ENCODE measurements around the gene STIM1.
"Not testable (repeated sequence)": the region's sequence is repeated elsewhere in the genome, so short reads cannot be mapped to it uniquely, and the experiment has no call there.

STIM1 gene

DNA sequence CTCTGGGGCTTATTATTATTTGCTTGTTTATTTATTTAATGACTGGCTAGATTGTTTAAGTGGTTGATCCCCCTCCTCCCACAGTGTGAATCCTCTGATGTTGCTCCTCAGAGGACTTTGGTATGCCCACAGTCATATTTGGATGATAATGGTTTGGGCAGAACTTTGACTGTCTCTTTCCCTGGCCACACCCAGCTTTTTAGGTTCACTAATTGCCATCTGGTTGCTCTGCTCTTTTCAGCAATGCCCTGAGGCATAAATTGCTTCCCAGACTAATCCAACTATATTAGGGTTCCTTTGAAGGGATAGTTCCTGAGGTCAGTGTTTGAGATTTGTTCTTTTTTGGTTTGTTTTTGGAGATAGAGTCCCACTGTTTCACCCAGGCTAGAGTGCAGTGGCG lies 139.8 kb downstream of the STIM1 start:
- no peak overlapping the region for H3K4me3 ChIP-seq (ENCODE audit: insufficient read depth, low read length, poor library complexity, severe bottlenecking)
- H3K4me2 ChIP-seq (ENCODE audit: low read depth, low read length, poor library complexity, severe bottlenecking): no peak overlapping the region
- no peak overlapping the region for H3K9ac ChIP-seq (ENCODE audit: low read length)
- no peaks in the 10 kb centered on the region for H4K20me1 ChIP-seq (ENCODE audit: low read depth, low read length)
- no peaks in the 10 kb centered on the region for H3K36me3 ChIP-seq (ENCODE audit: low read length)
- H3F3A ChIP-seq (ENCODE audit: insufficient read depth): no peaks in the 10 kb centered on the region
- H3K9me2 ChIP-seq (replicated peaks; ENCODE audit: insufficient read depth, low read length): no peaks in the 10 kb centered on the region
- H3K27ac ChIP-seq (ENCODE audit: low read depth, low read length): no peak overlapping the region
- peaks cover 2% of the 10 kb centered on the region; the same call in 1 of the 2 replicates for H3K9me3 ChIP-seq (ENCODE audit: insufficient read depth, low read length)
- H3K79me2 ChIP-seq (ENCODE audit: insufficient read depth, low read length): no peaks in the 10 kb centered on the region
- no peak for TF ChIP-seq EZH2phosphoT487 (conservative IDR thresholded peaks at IDR 0.05; ENCODE audit: low read length)
- no peak for TF ChIP-seq CTCF (IDR thresholded peaks at IDR 0.05; ENCODE audit: insufficient read depth, low read length, poor library complexity, severe bottlenecking)
- no peaks in the 10 kb centered on the region for H3K27me3 ChIP-seq (ENCODE audit: low read length)
- no peak overlapping the region for H2AFZ ChIP-seq (ENCODE audit: low read depth, low read length, severe bottlenecking)

- no peaks in the 10 kb centered on the region for H3K79me2 ChIP-seq (ENCODE audit: insufficient read depth, low read length)
- no peak for TF ChIP-seq EZH2phosphoT487 (conservative IDR thresholded peaks at IDR 0.05; ENCODE audit: low read length)
- no peak for TF ChIP-seq CTCF (IDR thresholded peaks at IDR 0.05; ENCODE audit: insufficient read depth, low read length, poor library complexity, severe bottlenecking)
- no peak overlapping the region for H3K4me2 ChIP-seq (ENCODE audit: low read depth, low read length, poor library complexity, severe bottlenecking)
- no peaks in the 10 kb centered on the region for H3K27me3 ChIP-seq (ENCODE audit: low read length)
- H3F3A ChIP-seq (ENCODE audit: insufficient read depth): no peaks in the 10 kb centered on the region
- no peak overlapping the region for H2AFZ ChIP-seq (ENCODE audit: low read depth, low read length, severe bottlenecking)
- no peak overlapping the region for H3K4me3 ChIP-seq (ENCODE audit: insufficient read depth, low read length, poor library complexity, severe bottlenecking)
- no peaks in the 10 kb centered on the region for H4K20me1 ChIP-seq (ENCODE audit: low read depth, low read length)
- no peak overlapping the region for H3K9ac ChIP-seq (ENCODE audit: low read length)
- no peak overlapping the region for H3K27ac ChIP-seq (ENCODE audit: low read depth, low read length)
- no peaks in the 10 kb centered on the region for H3K9me2 ChIP-seq (replicated peaks; ENCODE audit: insufficient read depth, low read length)
- H3K9me3 ChIP-seq (ENCODE audit: insufficient read depth, low read length): peaks cover 2% of the 10 kb centered on the region; the same call in 1 of the 2 replicates
- H3K36me3 ChIP-seq (ENCODE audit: low read length): no peaks in the 10 kb centered on the region
These were observed 140.6 kb downstream of the STIM1 start for GRCh38 chr11:3995949-3996554.

- no peak overlapping the region for H2AFZ ChIP-seq (ENCODE audit: low read depth, low read length, severe bottlenecking)
- no peak overlapping the region for H3K4me2 ChIP-seq (ENCODE audit: low read depth, low read length, poor library complexity, severe bottlenecking)
- no peaks in the 10 kb centered on the region for H4K20me1 ChIP-seq (ENCODE audit: low read depth, low read length)
- no peaks in the 10 kb centered on the region for H3K27me3 ChIP-seq (ENCODE audit: low read length)
- H3K9me2 ChIP-seq (replicated peaks; ENCODE audit: insufficient read depth, low read length): no peaks in the 10 kb centered on the region
- no peak overlapping the region for H3K9ac ChIP-seq (ENCODE audit: low read length)
- no peaks in the 10 kb centered on the region for H3F3A ChIP-seq (ENCODE audit: insufficient read depth)
- no peaks in the 10 kb centered on the region for H3K36me3 ChIP-seq (ENCODE audit: low read length)
- H3K9me3 ChIP-seq (ENCODE audit: insufficient read depth, low read length): peaks cover 2% of the 10 kb centered on the region; the same call in 1 of the 2 replicates
- no peaks in the 10 kb centered on the region for H3K79me2 ChIP-seq (ENCODE audit: insufficient read depth, low read length)
- TF ChIP-seq EZH2phosphoT487 (conservative IDR thresholded peaks at IDR 0.05; ENCODE audit: low read length) (no peak), CTCF (IDR thresholded peaks at IDR 0.05; ENCODE audit: insufficient read depth, low read length, poor library complexity, severe bottlenecking) (no peak)
- H3K4me3 ChIP-seq (ENCODE audit: insufficient read depth, low read length, poor library complexity, severe bottlenecking): no peak overlapping the region
- H3K27ac ChIP-seq (ENCODE audit: low read depth, low read length): no peak overlapping the region
These were observed 141.2 kb downstream of the STIM1 start for GRCh38 chr11:3996651-3997050.

GRCh38 chr11:4004753-4005152 lies 149.3 kb downstream of the STIM1 start:
- H2AFZ ChIP-seq (ENCODE audit: low read depth, low read length, severe bottlenecking); H3K4me3 ChIP-seq (ENCODE audit: insufficient read depth, low read length, poor library complexity, severe bottlenecking); H3K36me3 ChIP-seq (ENCODE audit: low read length); H4K20me1 ChIP-seq (ENCODE audit: low read depth, low read length); H3K9ac ChIP-seq (ENCODE audit: low read length); H3K27ac ChIP-seq (ENCODE audit: low read depth, low read length); H3K9me3 ChIP-seq (ENCODE audit: insufficient read depth, low read length); H3K9me2 ChIP-seq (replicated peaks; ENCODE audit: insufficient read depth, low read length); H3F3A ChIP-seq (ENCODE audit: insufficient read depth); H3K27me3 ChIP-seq (ENCODE audit: low read length); H3K79me2 ChIP-seq (ENCODE audit: insufficient read depth, low read length); H3K4me2 ChIP-seq (ENCODE audit: low read depth, low read length, poor library complexity, severe bottlenecking): not testable (repeated sequence)

All from SU-DHL-6 (cell line).